MM.1S (cell line): ENCODE data around the gene NUDT1.

Source experiments
- DNase-seq: peaks from one replicate; pipeline ENCODE4 v3.0.0-alpha.2; 2015
- H2AFZ ChIP-seq: fragments of 300-600 bp; sonication (generic); 2 replicates; pipeline ENCODE4 v1.6.0; 2016; ENCODE audit warnings: antibody characterized with exemption, low read length
- H3F3A ChIP-seq: fragments of 300-600 bp; sonication (generic); 2 replicates; pipeline ENCODE4 v1.6.1; 2016; ENCODE audit warnings: mild to moderate bottlenecking, antibody characterized with exemption, low read length, moderate library complexity, mixed read lengths; ENCODE audit not compliant: insufficient read depth
- H3K27ac ChIP-seq: fragments of 300-600 bp; sonication (generic); 2 replicates; pipeline ENCODE4 v1.5.1; 2016; ENCODE audit warnings: mild to moderate bottlenecking, low read length
- H3K27me3 ChIP-seq: fragments of 300-600 bp; sonication (generic); replicated peaks from 2 replicates; pipeline ENCODE4 v1.6.0; 2016; ENCODE audit warnings: low read length; ENCODE audit not compliant: insufficient read depth
- H3K36me3 ChIP-seq: fragments of 300-600 bp; sonication (generic); replicated peaks from 2 replicates; pipeline ENCODE4 v1.6.1; 2016; ENCODE audit warnings: mild to moderate bottlenecking, low read length, mixed read lengths; ENCODE audit not compliant: insufficient read depth
- H3K4me1 ChIP-seq: fragments of 300-600 bp; sonication (generic); 2 replicates; pipeline ENCODE4 v1.6.1; 2016; ENCODE audit warnings: low read length, mixed read lengths
- H3K4me2 ChIP-seq: fragments of 300-600 bp; sonication (generic); 2 replicates; pipeline ENCODE4 v1.6.0; 2016; ENCODE audit warnings: low read depth, low read length
- H3K4me3 ChIP-seq: fragments of 300-600 bp; sonication (generic); 2 replicates; pipeline ENCODE4 v1.5.1; 2016; ENCODE audit warnings: low read length, mixed read lengths
- H3K79me2 ChIP-seq: fragments of 300-600 bp; sonication (generic); 2 replicates; pipeline ENCODE4 v1.6.1; 2016; ENCODE audit warnings: mixed run types, low read length, mixed read lengths
- H3K9ac ChIP-seq: fragments of 300-600 bp; sonication (generic); 2 replicates; pipeline ENCODE4 v1.6.1; 2016; ENCODE audit warnings: low read length, mixed read lengths
- H3K9me2 ChIP-seq: fragments of 300-600 bp; sonication (generic); replicated peaks from 2 replicates; pipeline ENCODE4 v1.6.1; 2016; ENCODE audit warnings: mild to moderate bottlenecking, low read length, mixed read lengths; ENCODE audit not compliant: insufficient read depth
- H3K9me3 ChIP-seq: fragments of 300-600 bp; sonication (generic); replicated peaks from 2 replicates; pipeline ENCODE4 v1.6.1; 2016; ENCODE audit warnings: mild to moderate bottlenecking, low read length, mixed read lengths; ENCODE audit not compliant: insufficient read depth
- H4K20me1 ChIP-seq: fragments of 300-600 bp; sonication (generic); 2 replicates; pipeline ENCODE4 v1.6.1; 2016; ENCODE audit warnings: mild to moderate bottlenecking, low read length, moderate library complexity, mixed read lengths; ENCODE audit not compliant: insufficient read depth
- EZH2 ChIP-seq: fragments of 300-600 bp; sonication (generic); optimal IDR thresholded peaks from 2 replicates; pipeline ENCODE3; 2017; ENCODE audit warnings: low read depth, mild to moderate bottlenecking, antibody characterized with exemption, low read length, mixed read lengths
- EZH2phosphoT487 ChIP-seq: fragments of 300-600 bp; sonication (generic); IDR thresholded peaks from 2 replicates; pipeline ENCODE4 v1.6.1; 2018; ENCODE audit warnings: antibody characterized with exemption, low read length
- TF ChIP-seq, protein P1 (sequence below): fragments of 300-600 bp; sonication (generic); IDR thresholded peaks from 2 replicates; pipeline ENCODE4 v1.5.1; 2016; ENCODE audit warnings: antibody characterized with exemption, low read length, mixed read lengths

Gene NUDT1

DNA sequence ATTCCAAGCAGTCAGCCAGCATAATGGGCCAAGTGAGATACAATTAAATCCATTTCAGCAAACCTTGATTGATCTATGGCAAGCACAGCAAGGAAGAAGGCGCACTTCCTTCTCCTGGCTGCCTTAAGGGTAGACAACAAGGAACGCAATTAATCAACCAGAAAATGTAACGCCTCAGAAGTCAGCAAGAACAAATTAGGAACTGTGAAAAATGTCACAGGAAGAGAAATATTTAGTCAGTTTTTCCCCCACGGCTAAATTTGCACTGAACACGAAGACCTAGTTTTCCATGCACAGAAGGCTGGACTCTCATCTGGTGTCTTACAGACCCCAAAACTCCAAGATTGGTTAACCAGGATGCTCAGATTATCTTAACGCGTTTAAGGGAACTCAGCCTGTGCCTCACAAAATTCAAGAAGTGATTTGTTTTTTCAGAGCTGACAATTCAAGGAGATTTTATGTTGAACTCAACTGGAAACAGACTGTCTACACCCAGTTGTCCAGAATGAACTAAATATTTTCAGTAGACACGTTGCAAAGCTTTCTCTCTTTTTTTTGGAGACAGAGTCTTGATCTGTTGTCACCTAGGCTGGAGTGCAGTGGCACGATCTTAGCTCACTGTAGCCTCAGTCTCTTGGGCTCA is 58.0 kb downstream of the NUDT1 start:
- Histone ChIP-seq H3K9me2 (no peaks in the 10 kb centered on the region), H3F3A (no peaks in the 10 kb centered on the region), H3K4me2 (no peak overlapping the region), H3K36me3 (no peaks in the 10 kb centered on the region), H4K20me1 (no peaks in the 10 kb centered on the region), H3K9ac (no peak overlapping the region), H3K27ac (no peak overlapping the region), H3K27me3 (no peaks in the 10 kb centered on the region), H3K4me3 (no peak overlapping the region), H3K4me1 (no peaks in the 10 kb centered on the region), H3K9me3 (no peaks in the 10 kb centered on the region), H3K79me2 (peaks cover 14% of the 10 kb centered on the region; the same call in 1 of the 2 replicates), H2AFZ (no peak overlapping the region)
- no peak for TF ChIP-seq EZH2phosphoT487
- TF ChIP-seq, protein P1, sequence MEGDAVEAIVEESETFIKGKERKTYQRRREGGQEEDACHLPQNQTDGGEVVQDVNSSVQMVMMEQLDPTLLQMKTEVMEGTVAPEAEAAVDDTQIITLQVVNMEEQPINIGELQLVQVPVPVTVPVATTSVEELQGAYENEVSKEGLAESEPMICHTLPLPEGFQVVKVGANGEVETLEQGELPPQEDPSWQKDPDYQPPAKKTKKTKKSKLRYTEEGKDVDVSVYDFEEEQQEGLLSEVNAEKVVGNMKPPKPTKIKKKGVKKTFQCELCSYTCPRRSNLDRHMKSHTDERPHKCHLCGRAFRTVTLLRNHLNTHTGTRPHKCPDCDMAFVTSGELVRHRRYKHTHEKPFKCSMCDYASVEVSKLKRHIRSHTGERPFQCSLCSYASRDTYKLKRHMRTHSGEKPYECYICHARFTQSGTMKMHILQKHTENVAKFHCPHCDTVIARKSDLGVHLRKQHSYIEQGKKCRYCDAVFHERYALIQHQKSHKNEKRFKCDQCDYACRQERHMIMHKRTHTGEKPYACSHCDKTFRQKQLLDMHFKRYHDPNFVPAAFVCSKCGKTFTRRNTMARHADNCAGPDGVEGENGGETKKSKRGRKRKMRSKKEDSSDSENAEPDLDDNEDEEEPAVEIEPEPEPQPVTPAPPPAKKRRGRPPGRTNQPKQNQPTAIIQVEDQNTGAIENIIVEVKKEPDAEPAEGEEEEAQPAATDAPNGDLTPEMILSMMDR, result no peak
- TF ChIP-seq EZH2, result no peak
- no peak for DNase-seq
